CD4-positive, alpha-beta memory T cell (primary cell): ENCODE data around the gene OPCML. TPM values are rescaled to one million over a fixed set of nuclear protein-coding genes. Genes with fewer than 3 reads are reported as not detected.

Experiments
- CTCF ChIA-PET: fragments of 350-600 bp; sonication (Branson Sonifier 250); formaldehyde crosslinking; loops from one replicate; lab custom pipeline; 2021; ENCODE audit warnings: inconsistent platforms; ENCODE audit not compliant: partially characterized antibody; lab: Charles Lee
- POLR2A ChIA-PET: fragments of 350-600 bp; sonication (Branson Sonifier 250); formaldehyde crosslinking; loops from one replicate; lab custom pipeline; 2021; ENCODE audit not compliant: partially characterized antibody; lab: Charles Lee
- DNase-seq, 5 donors: peaks; one replicate each; pipeline versions ENCODE4 v3.0.0 to v3.0.0-alpha.2; 2020 to 2022; ENCODE audit warnings: mixed read lengths in 1 of 5
- H3K27ac ChIP-seq: one replicate; pipeline ENCODE4 v1.7.0; 2013; ENCODE audit warnings: low read depth, low read length
- H3K27me3 ChIP-seq: 2 replicates; pipeline ENCODE4 v1.7.0; 2013; ENCODE audit warnings: mild to moderate bottlenecking, low read length, moderate library complexity; ENCODE audit not compliant: insufficient read depth
- H3K36me3 ChIP-seq: 2 replicates; pipeline ENCODE4 v1.7.0; 2013; ENCODE audit warnings: mild to moderate bottlenecking, low read length, moderate library complexity; ENCODE audit not compliant: insufficient read depth
- H3K4me1 ChIP-seq: 2 replicates; pipeline ENCODE4 v1.7.0; 2013; ENCODE audit warnings: mild to moderate bottlenecking, low read length, moderate library complexity; ENCODE audit not compliant: insufficient read depth
- H3K4me3 ChIP-seq, 2 donors: one replicate each; pipeline ENCODE4 v1.7.0; 2013; ENCODE audit warnings: low read length in 2 of 2, mild to moderate bottlenecking in 1 of 2
- H3K9me3 ChIP-seq, 2 donors: one replicate each; pipeline ENCODE4 v1.7.0; 2013; ENCODE audit warnings: low read length in 2 of 2, control low read depth in 1 of 2; ENCODE audit not compliant: control insufficient read depth in 1 of 2
- H3K27ac Mint-ChIP-seq, 7 donors: one replicate each; pipeline ENCODE4 v1.8.0; 2020 to 2021; ENCODE audit warnings: mixed read lengths in 7 of 7, mild to moderate bottlenecking in 6 of 7, inconsistent platforms in 3 of 7, moderate library complexity in 3 of 7
- H3K27me3 Mint-ChIP-seq, 2 donors: one replicate each; pipeline ENCODE4 v1.8.0; 2020 to 2021; ENCODE audit warnings: mixed read lengths in 2 of 2
- H3K36me3 Mint-ChIP-seq, 2 donors: one replicate each; pipeline ENCODE4 v1.8.0; 2020 to 2021; ENCODE audit warnings: mixed read lengths in 2 of 2, inconsistent platforms in 1 of 2, mild to moderate bottlenecking in 1 of 2
- H3K4me1 Mint-ChIP-seq, 4 donors: one replicate each; pipeline ENCODE4 v1.8.0; 2020 to 2021; ENCODE audit warnings: mixed read lengths in 4 of 4, mild to moderate bottlenecking in 1 of 4
- H3K4me3 Mint-ChIP-seq, 8 donors: one replicate each; pipeline ENCODE4 v1.8.0; 2020 to 2021; ENCODE audit warnings: mixed read lengths in 8 of 8, mild to moderate bottlenecking in 7 of 8, moderate library complexity in 6 of 8, inconsistent platforms in 3 of 8
- H3K9me3 Mint-ChIP-seq, 8 donors: one replicate each; pipeline ENCODE4 v1.8.0; 2020 to 2021; ENCODE audit warnings: mixed read lengths in 8 of 8, mild to moderate bottlenecking in 5 of 8, inconsistent platforms in 3 of 8, moderate library complexity in 1 of 8
- intact Hi-C: fragments of 100-400 bp; cut with micrococcal nuclease; formaldehyde crosslinking; loops from one replicate; pipeline ENCODE4 v1.15.1; 2023
- polyA plus RNA-seq, 2 donors: library from polyadenylated mRNA; unstranded; fragments of 300-500 nt; fragmentation: Illumina TruSeq; gene quantifications; one replicate each; pipeline ENCODE4 v1.2.3, GENCODE V29; 2021
- total RNA-seq, 2 experiments: library from RNA; stranded (reverse); gene quantifications; one replicate each; pipeline ENCODE4 v1.2.3, GENCODE V29; 2021

Gene OPCML
- total and polyA plus RNA-seq, 4 experiments from 2014 or later, result not detected

- peak in 2 of 5 donors; percentile 3 to 4 for DNase-seq
- intact Hi-C loops, result loop anchor here (2.0 to 5.0 kb wide), 2 partner anchors 662 to 1249 kb away; no protein-coding TSS in a partner anchor
- Mint-ChIP-seq H3K4me3 (no peak overlapping the region), H3K36me3 (no peaks in the 10 kb centered on the region), H3K9me3 (peaks cover 0 to 2% (median 0%) of the 10 kb centered on the region in 8 donors), H3K27me3 (peaks cover 20% of the 10 kb centered on the region in 2 donors), H3K4me1 (peaks cover 0 to 4% (median 3%) of the 10 kb centered on the region in 4 donors), H3K27ac (no peak overlapping the region)
- Histone ChIP-seq H3K4me3 (no peak overlapping the region), H3K9me3 (no peaks in the 10 kb centered on the region), H3K4me1 (no peaks in the 10 kb centered on the region), H3K27me3 (no peaks in the 10 kb centered on the region), H3K36me3 (no peaks in the 10 kb centered on the region), H3K27ac (no peak overlapping the region)
- ChIA-PET CTCF (interaction anchor here (0.8 to 4.5 kb wide), 13 partner anchors 10 to 1247 kb away, joined by 3 to 22 read pairs (median 3); no protein-coding TSS in a partner anchor), POLR2A (no interaction called here)
Observed at GRCh38 chr11:132941024-132941646, 591.2 kb downstream of the OPCML start.

GRCh38 chr11:132937016-132937415 is 595.3 kb downstream of the OPCML start:
- peaks cover 7% of the 10 kb centered on the region in 2 donors for H3K27me3 Mint-ChIP-seq
- Histone ChIP-seq H3K4me1 (no peaks in the 10 kb centered on the region), H3K27ac (no peak overlapping the region), H3K4me3 (no peak overlapping the region), H3K27me3 (no peaks in the 10 kb centered on the region), H3K9me3 (no peaks in the 10 kb centered on the region), H3K36me3 (no peaks in the 10 kb centered on the region)
- CTCF ChIA-PET, result no interaction called here
- POLR2A ChIA-PET, result no interaction called here
- no peaks in the 10 kb centered on the region for H3K36me3 Mint-ChIP-seq
- H3K4me3 Mint-ChIP-seq, result no peak overlapping the region
- intact Hi-C loops, result no loop called here
- H3K4me1 Mint-ChIP-seq, result no peaks in the 10 kb centered on the region
- H3K9me3 Mint-ChIP-seq, result no peaks in the 10 kb centered on the region
- no peak for DNase-seq
- no peak overlapping the region for H3K27ac Mint-ChIP-seq

- DNase-seq, result no peak
- H3K4me3 Mint-ChIP-seq, result no peak overlapping the region
- Histone ChIP-seq H3K4me1 (no peaks in the 10 kb centered on the region), H3K27me3 (no peaks in the 10 kb centered on the region), H3K36me3 (no peaks in the 10 kb centered on the region), H3K27ac (no peak overlapping the region), H3K4me3 (no peak overlapping the region), H3K9me3 (no peaks in the 10 kb centered on the region)
- ChIA-PET CTCF (no interaction called here), POLR2A (no interaction called here)
- no peaks in the 10 kb centered on the region for H3K4me1 Mint-ChIP-seq
- intact Hi-C loops, result no loop called here
- H3K9me3 Mint-ChIP-seq, result peaks cover 0 to 1% (median 0%) of the 10 kb centered on the region in 8 donors
- peaks cover 0 to 4% of the 10 kb centered on the region in 2 donors for H3K27me3 Mint-ChIP-seq
- no peak overlapping the region for H3K27ac Mint-ChIP-seq
- no peaks in the 10 kb centered on the region for H3K36me3 Mint-ChIP-seq
Observed at GRCh38 chr11:132935383-132935782, 596.9 kb downstream of the OPCML start.

GRCh38 chr11:132933703-132934102 is 598.6 kb downstream of the OPCML start:
- Mint-ChIP-seq H3K27ac (no peak overlapping the region), H3K4me3 (no peak overlapping the region)
- no peaks in the 10 kb centered on the region for H3K36me3 ChIP-seq

GRCh38 chr11:132925825-132926469 is 606.4 kb downstream of the OPCML start:
- H3K27ac Mint-ChIP-seq, result no peak overlapping the region
- ChIA-PET CTCF (interaction anchor here (0.7 kb wide), 1 partner anchor 15 kb away, joined by 3 read pairs; no protein-coding TSS in a partner anchor), POLR2A (no interaction called here)

More at GRCh38 chr11:132933703-132934102, 598.6 kb downstream of the OPCML start:
- Histone ChIP-seq H3K4me1 (no peaks in the 10 kb centered on the region), H3K27me3 (no peaks in the 10 kb centered on the region), H3K9me3 (no peaks in the 10 kb centered on the region), H3K27ac (no peak overlapping the region), H3K4me3 (no peak overlapping the region)
- Mint-ChIP-seq H3K27me3 (peaks cover 0 to 4% of the 10 kb centered on the region in 2 donors), H3K36me3 (no peaks in the 10 kb centered on the region), H3K4me1 (no peaks in the 10 kb centered on the region), H3K9me3 (peaks cover 0 to 3% (median 0%) of the 10 kb centered on the region in 8 donors)
- no peak for DNase-seq
- ChIA-PET POLR2A (no interaction called here), CTCF (no interaction called here)
- intact Hi-C loops, result no loop called here

GRCh38 chr11:132921597-132921996 is 610.7 kb downstream of the OPCML start:
- Mint-ChIP-seq H3K27me3 (peaks cover 1 to 3% of the 10 kb centered on the region in 2 donors), H3K36me3 (no peaks in the 10 kb centered on the region)
- DNase-seq, result no peak

More at GRCh38 chr11:132925825-132926469, 606.4 kb downstream of the OPCML start:
- no peaks in the 10 kb centered on the region for H3K4me1 Mint-ChIP-seq
- no peaks in the 10 kb centered on the region for H3K4me1 ChIP-seq
- DNase-seq, result no peak
- no peaks in the 10 kb centered on the region for H3K27me3 ChIP-seq
- H3K36me3 ChIP-seq, result no peaks in the 10 kb centered on the region
- no peak overlapping the region for H3K27ac ChIP-seq
- no peak overlapping the region for H3K4me3 ChIP-seq
- H3K9me3 ChIP-seq, result no peaks in the 10 kb centered on the region
- H3K36me3 Mint-ChIP-seq, result no peaks in the 10 kb centered on the region
- H3K27me3 Mint-ChIP-seq, result peaks cover 1 to 3% of the 10 kb centered on the region in 2 donors
- H3K9me3 Mint-ChIP-seq, result peaks cover 0 to 3% (median 1%) of the 10 kb centered on the region in 8 donors
- no peak overlapping the region for H3K4me3 Mint-ChIP-seq
- intact Hi-C loops, result no loop called here

GRCh38 chr11:132920451-132921096 is 611.7 kb downstream of the OPCML start:
- Histone ChIP-seq H3K9me3 (no peaks in the 10 kb centered on the region), H3K27ac (no peak overlapping the region), H3K27me3 (no peaks in the 10 kb centered on the region), H3K4me3 (no peak overlapping the region), H3K4me1 (no peaks in the 10 kb centered on the region), H3K36me3 (no peaks in the 10 kb centered on the region)
- CTCF ChIA-PET, result no interaction called here
- POLR2A ChIA-PET, result no interaction called here
- intact Hi-C loops, result no loop called here
- DNase-seq, result no peak
- no peaks in the 10 kb centered on the region for H3K36me3 Mint-ChIP-seq
- no peaks in the 10 kb centered on the region for H3K9me3 Mint-ChIP-seq
- H3K27me3 Mint-ChIP-seq, result no peaks in the 10 kb centered on the region
- H3K4me1 Mint-ChIP-seq, result no peaks in the 10 kb centered on the region
- H3K4me3 Mint-ChIP-seq, result no peak overlapping the region
- H3K27ac Mint-ChIP-seq, result no peak overlapping the region

More at GRCh38 chr11:132921597-132921996, 610.7 kb downstream of the OPCML start:
- H3K9me3 ChIP-seq, result no peaks in the 10 kb centered on the region
- intact Hi-C loops, result no loop called here
- Mint-ChIP-seq H3K9me3 (peaks cover 0 to 2% (median 0%) of the 10 kb centered on the region in 8 donors), H3K27ac (no peak overlapping the region), H3K4me1 (no peaks in the 10 kb centered on the region), H3K4me3 (no peak overlapping the region)
- no peaks in the 10 kb centered on the region for H3K27me3 ChIP-seq
- ChIA-PET CTCF (no interaction called here), POLR2A (no interaction called here)
- H3K4me1 ChIP-seq, result no peaks in the 10 kb centered on the region
- no peak overlapping the region for H3K27ac ChIP-seq
- H3K4me3 ChIP-seq, result no peak overlapping the region
- H3K36me3 ChIP-seq, result no peaks in the 10 kb centered on the region
